H1 (cell line): ENCODE results near the gene TNNI3. TPM values are rescaled to one million over a fixed set of nuclear protein-coding genes. Genes with fewer than 3 reads are reported as not detected.

Experiments
- CTCF ChIA-PET: fragments of 300-600 bp; sonication (Branson Sonifier 250); formaldehyde crosslinking; loops from one replicate; lab custom pipeline; 2021; ENCODE audit not compliant: partially characterized antibody; lab: Charles Lee
- POLR2A ChIA-PET: fragments of 300-600 bp; sonication (Branson Sonifier 250); formaldehyde crosslinking; loops from one replicate; lab custom pipeline; 2021; ENCODE audit warnings: inconsistent platforms; ENCODE audit not compliant: partially characterized antibody; lab: Charles Lee
- DNase-seq, 2 experiments: peaks; one replicate each; pipeline versions ENCODE4 v3.0.0 to v3.0.0-alpha.2; 2010 to 2022; ENCODE audit warnings: low spot score in 2 of 2, low read depth in 1 of 2, mixed read lengths in 1 of 2
- FAIRE-seq: peaks from 2 replicates; lab custom pipeline; 2011; peaks lifted over from hg19 to GRCh38; lab: Jason Lieb, UNC
- H2AFZ ChIP-seq: 2 replicates; pipeline ENCODE4 v1.8.1; 2012; ENCODE audit warnings: low read length, inconsistent platforms
- H2AK5ac ChIP-seq: 2 replicates; pipeline ENCODE4 v1.6.1; 2013; ENCODE audit warnings: low read depth, low read length
- H2BK120ac ChIP-seq: replicated peaks from 2 replicates; pipeline ENCODE3; 2013; ENCODE audit warnings: low read depth, low read length, inconsistent platforms
- H2BK12ac ChIP-seq: 2 replicates; pipeline ENCODE4 v1.6.1; 2013; ENCODE audit warnings: low read depth, low read length
- H2BK15ac ChIP-seq: 2 replicates; pipeline ENCODE4 v1.6.1; 2013; ENCODE audit warnings: low read length
- H2BK20ac ChIP-seq: 2 replicates; pipeline ENCODE4 v1.6.1; 2013; ENCODE audit warnings: low read length
- H2BK5ac ChIP-seq: 2 replicates; pipeline ENCODE4 v1.6.1; 2013; ENCODE audit warnings: low read depth, low read length
- H3K14ac ChIP-seq: 2 replicates; pipeline ENCODE4 v1.6.1; 2013; ENCODE audit warnings: inconsistent platforms; ENCODE audit not compliant: insufficient read length
- H3K18ac ChIP-seq: 2 replicates; pipeline ENCODE4 v1.6.1; 2013; ENCODE audit warnings: low read length; ENCODE audit errors: extremely low read depth
- H3K23ac ChIP-seq: 2 replicates; pipeline ENCODE4 v1.6.1; 2013; ENCODE audit warnings: inconsistent platforms; ENCODE audit not compliant: insufficient read length
- H3K23me2 ChIP-seq: 2 replicates; pipeline ENCODE4 v1.6.1; 2013; ENCODE audit warnings: low read depth, low read length
- H3K27ac ChIP-seq: 2 replicates; pipeline ENCODE4 v1.6.1; 2011; ENCODE audit warnings: low read depth, low read length, inconsistent platforms
- H3K27me3 ChIP-seq, 4 experiments: replicated peaks in 1 of 4; 1 replicate in 1 of 4; 2 replicates in 3 of 4; pipeline versions ENCODE4 v1.6.1 to v1.8.1; 2011 to 2013; ENCODE audit warnings: low read length in 3 of 4, mild to moderate bottlenecking in 3 of 4, inconsistent platforms in 2 of 4, mixed read lengths in 2 of 4, moderate library complexity in 1 of 4; ENCODE audit not compliant: control insufficient read depth in 3 of 4, insufficient read depth in 3 of 4; ENCODE audit errors: extremely low read depth in 1 of 4
- H3K36me3 ChIP-seq, 4 experiments: 2 replicates each; pipeline versions ENCODE4 v1.6.1 to v1.8.1; 2011 to 2013; ENCODE audit warnings: mild to moderate bottlenecking in 4 of 4, low read length in 3 of 4, moderate library complexity in 2 of 4, control low read depth in 1 of 4, inconsistent platforms in 1 of 4; ENCODE audit not compliant: insufficient read depth in 4 of 4, control insufficient read depth in 2 of 4
- H3K4ac ChIP-seq: replicated peaks from 2 replicates; pipeline ENCODE3; 2013; ENCODE audit warnings: low read length, low read depth, mixed read lengths, inconsistent platforms; ENCODE audit not compliant: insufficient read length
- H3K4me1 ChIP-seq, 4 experiments: replicated peaks in 1 of 4; 1 replicate in 1 of 4; 2 replicates in 3 of 4; pipeline versions ENCODE4 v1.6.1 to v1.8.1; 2011 to 2013; ENCODE audit warnings: low read length in 3 of 4, inconsistent platforms in 2 of 4, mixed read lengths in 1 of 4; ENCODE audit not compliant: insufficient read depth in 4 of 4, control insufficient read depth in 3 of 4
- H3K4me2 ChIP-seq, 2 experiments: 2 replicates each; pipeline versions ENCODE4 v1.6.1 to v1.8.1; 2011 to 2013; ENCODE audit warnings: low read depth in 2 of 2, low read length in 2 of 2, control low read depth in 1 of 2, inconsistent platforms in 1 of 2, mild to moderate bottlenecking in 1 of 2; ENCODE audit not compliant: insufficient read depth in 1 of 2
- H3K4me3 ChIP-seq, 4 experiments: fragments of 200-600, 300-600 bp in 1 of 4; sonication (generic), shearing (Covaris generic), sonication (Bioruptor Twin) in 1 of 4; 2 replicates each; pipeline versions ENCODE4 v1.5.1 to v1.8.1; 2011 to 2016; ENCODE audit warnings: low read length in 4 of 4, low read depth in 3 of 4, control low read depth in 2 of 4, inconsistent platforms in 2 of 4, mild to moderate bottlenecking in 2 of 4, mixed read lengths in 1 of 4, moderate library complexity in 1 of 4; ENCODE audit not compliant: insufficient read depth in 2 of 4; ENCODE audit errors: extremely low read depth in 1 of 4
- H3K56ac ChIP-seq: replicated peaks from 2 replicates; pipeline ENCODE3; 2013; ENCODE audit warnings: low read depth, mild to moderate bottlenecking, mixed read lengths, low read length, inconsistent platforms; ENCODE audit not compliant: insufficient read length
- H3K79me1 ChIP-seq: 2 replicates; pipeline ENCODE4 v1.6.1; 2013; ENCODE audit warnings: low read depth, low read length, control low read depth
- H3K79me2 ChIP-seq, 2 experiments: 2 replicates each; pipeline versions ENCODE4 v1.6.1 to v1.8.1; 2012 to 2013; ENCODE audit warnings: low read length in 2 of 2, mild to moderate bottlenecking in 2 of 2, inconsistent platforms in 1 of 2; ENCODE audit not compliant: insufficient read depth in 2 of 2, control insufficient read depth in 1 of 2
- H3K9ac ChIP-seq, 4 experiments: replicated peaks in 1 of 4; 1 replicate in 1 of 4; 2 replicates in 3 of 4; pipeline versions ENCODE4 v1.6.1 to v1.8.1; 2011 to 2013; ENCODE audit warnings: low read depth in 3 of 4, low read length in 3 of 4, control low read depth in 2 of 4, mild to moderate bottlenecking in 2 of 4, moderate library complexity in 2 of 4, inconsistent platforms in 1 of 4; ENCODE audit errors: extremely low read depth in 1 of 4
- H3K9me3 ChIP-seq, 2 experiments: 2 replicates each; pipeline versions ENCODE4 v1.6.1 to v1.8.1; 2012 to 2013; ENCODE audit warnings: mild to moderate bottlenecking in 2 of 2, moderate library complexity in 2 of 2, control low read depth in 1 of 2, inconsistent platforms in 1 of 2, low read depth in 1 of 2, low read length in 1 of 2, mixed read lengths in 1 of 2; ENCODE audit not compliant: insufficient read depth in 2 of 2
- H4K20me1 ChIP-seq, 2 experiments: replicated peaks in 1 of 2; 2 replicates each; pipeline versions ENCODE3 to v1.8.1; 2011 to 2013; ENCODE audit warnings: inconsistent platforms in 2 of 2, low read length in 2 of 2, mild to moderate bottlenecking in 1 of 2; ENCODE audit not compliant: insufficient read depth in 2 of 2, control insufficient read depth in 1 of 2
- H4K5ac ChIP-seq: 2 replicates; pipeline ENCODE4 v1.6.1; 2013; ENCODE audit warnings: low read length, low read depth, mixed read lengths, inconsistent platforms; ENCODE audit not compliant: insufficient read length
- H4K8ac ChIP-seq: 2 replicates; pipeline ENCODE4 v1.8.0; 2013; ENCODE audit warnings: mild to moderate bottlenecking, moderate library complexity, low read length, inconsistent platforms; ENCODE audit not compliant: insufficient read depth; ENCODE audit errors: extremely low read depth
- H4K91ac ChIP-seq: replicated peaks from 2 replicates; pipeline ENCODE3; 2013; ENCODE audit warnings: low read length, mixed read lengths, inconsistent platforms; ENCODE audit not compliant: insufficient read length
- E2F6 ChIP-seq: IDR thresholded peaks from 2 replicates; pipeline ENCODE4 v1.6.1; 2012; ENCODE audit warnings: inconsistent platforms
- GTF2F1 ChIP-seq: IDR thresholded peaks from 2 replicates; pipeline ENCODE4 v1.6.1; 2012; ENCODE audit warnings: low read depth, low read length, improper control_type of control experiment, borderline replicate concordance
- KDM1A ChIP-seq: fragments of 200-600, 300-600 bp; sonication (generic); IDR thresholded peaks from 2 replicates; pipeline ENCODE4 v1.7.1; 2016; ENCODE audit warnings: mild to moderate bottlenecking, low read length, borderline replicate concordance
- NRF1 ChIP-seq: IDR thresholded peaks from 2 replicates; pipeline ENCODE4 v1.6.1; 2011; ENCODE audit warnings: mild to moderate bottlenecking, low read depth, low read length, improper control_type of control experiment
- SIN3A ChIP-seq, 2 experiments: IDR thresholded peaks in 1 of 2; conservative IDR thresholded peaks in 1 of 2; 2 replicates each; pipeline ENCODE4 v1.6.1; 2011 to 2012; ENCODE audit warnings: low read length in 2 of 2, improper control_type of control experiment in 1 of 2, low read depth in 1 of 2, mild to moderate bottlenecking in 1 of 2
- SP1 ChIP-seq: IDR thresholded peaks from 2 replicates; pipeline ENCODE4 v1.6.1; 2011; ENCODE audit warnings: low read depth, low read length
- WGBS, 2 experiments: shearing (Covaris generic) in 1 of 2; methylation state at CpG; one replicate each; pipeline versions ENCODE4 v1.1.6 to v1.1.7; 2013 to 2015; ENCODE audit warnings: low lambda C conversion rate in 2 of 2, mixed read lengths in 2 of 2, inconsistent platforms in 1 of 2, low coverage in 1 of 2, missing lambda C conversion rate in 1 of 2; ENCODE audit not compliant: insufficient replicate concordance in 2 of 2, insufficient coverage in 1 of 2, insufficient read length in 1 of 2; ENCODE audit errors: extremely low coverage in 1 of 2, missing lambda C conversion rate in 1 of 2; 5-methylcytosine and 5-hydroxymethylcytosine counted together
- polyA plus RNA-seq, 7 experiments: library from polyadenylated mRNA; depleted of rRNA in 3 of 7; stranded (reverse) in 5 of 7; unstranded in 2 of 7; fragments of >200 nt in 5 of 7; fragments of 200-250 nt in 2 of 7; gene quantifications; 1 replicate in 5 of 7; 2 replicates in 1 of 7; 4 replicates in 1 of 7; pipeline versions ENCODE4 v1.2.1 to v1.2.3, GENCODE V29; 2011 to 2013; ENCODE audit warnings: missing spikeins in 2 of 7, mixed read lengths in 2 of 7
- total RNA-seq: library from RNA; stranded (reverse); fragmentation: NEBNext Ultra II Directional; extraction: Animal tissue kit (Norgen Biotek cat#: 25700); gene quantifications from 2 replicates; pipeline ENCODE4 v1.2.1, GENCODE V29; 2021

Gene TNNI3
- total and polyA plus RNA-seq, 2 of the 8 experiments (the other 6 are each of a cell fraction or from before 2014, with no cell fraction given): 16.9 to 56.0 TPM

- peak overlapping the region; percentile 38 to 70 for H3K4me2 ChIP-seq
- POLR2A ChIA-PET: no interaction called here
These were observed 12.3 kb downstream of the TNNI3 start for GRCh38 chr19:55145232-55145631.

More at GRCh38 chr19:55145232-55145631, 12.3 kb downstream of the TNNI3 start:
- CTCF ChIA-PET: interaction anchor here (0.6 to 6.4 kb wide), 7 partner anchors 10 to 264 kb away, joined by 3 to 118 read pairs (median 16); partner anchors contain the start of genes DNAAF3 and TNNI3
- Histone ChIP-seq H4K20me1 (no peaks in the 10 kb centered on the region), H3K27ac (no peak overlapping the region), H3K27me3 (no peaks in the 10 kb centered on the region), H3K36me3 (peaks cover 0 to 5% (median 0%) of the 10 kb centered on the region in 4 experiments; a peak in 1 of 8 replicates), H2AK5ac (no peak overlapping the region), H2BK15ac (0 out of 2 replicates have a peak overlapping the region, but pooled peaks have one; percentile 46), H3K4me3 (peak overlapping the region in 1 of 4 experiments; percentile 83; a peak in 2 of 8 replicates), H3K9me3 (no peaks in the 10 kb centered on the region), H2BK120ac (no peak overlapping the region), H4K8ac (no peak overlapping the region), H4K91ac (no peak overlapping the region), H2BK12ac (no peak overlapping the region), H3K4ac (peak overlapping the region; percentile 14), H2BK20ac (no peak overlapping the region), H2AFZ (no peak overlapping the region), H3K14ac (no peak overlapping the region), H3K9ac (no peak overlapping the region), H3K56ac (no peak overlapping the region), H3K18ac (no peak overlapping the region), H4K5ac (no peak overlapping the region), H2BK5ac (no peak overlapping the region), H3K23me2 (peaks cover 7% of the 10 kb centered on the region; the same call in 1 of the 2 replicates), H3K4me1 (peaks cover 6 to 24% (median 13%) of the 10 kb centered on the region in 4 experiments), H3K23ac (no peak overlapping the region), H3K79me1 (no peaks in the 10 kb centered on the region), H3K79me2 (no peaks in the 10 kb centered on the region)
- 53% methylated on average over 2 of the region's 3 CpGs; no CpG with 5 or more reads in 1 of the 2 experiments for WGBS, 2 experiments
- TF ChIP-seq GTF2F1 (no peak), SIN3A (conservative IDR thresholded peaks at IDR 0.05 in 1 of 2, IDR thresholded peaks at IDR 0.05 in 1 of 2; ENCODE audit: low read depth in 1 of 2, low read length in 2 of 2) (no peak), KDM1A (no peak), SP1 (no peak), E2F6 (no peak), NRF1 (no peak)
- no peak for DNase-seq
- FAIRE-seq: no peak
